Endodermal cell (in vitro differentiated cells): ENCODE data around the gene CERS2. TPM values are rescaled to one million over a fixed set of nuclear protein-coding genes. Genes with fewer than 3 reads are reported as not detected.

ENCODE experiments used
- DNase-seq: peaks from one replicate; pipeline ENCODE4 v3.0.0-alpha.2; 2017
- H3K27ac ChIP-seq: 2 replicates; pipeline ENCODE4 v1.5.1; 2013; ENCODE audit warnings: mild to moderate bottlenecking, low read depth, low read length, moderate library complexity
- H3K27me3 ChIP-seq: 2 replicates; pipeline ENCODE4 v1.6.1; 2013; ENCODE audit warnings: mild to moderate bottlenecking, low read length, moderate library complexity; ENCODE audit not compliant: insufficient read depth, control insufficient read depth, poor library complexity, severe bottlenecking
- H3K36me3 ChIP-seq: 2 replicates; pipeline ENCODE4 v1.7.0; 2013; ENCODE audit warnings: mild to moderate bottlenecking, low read length, moderate library complexity; ENCODE audit not compliant: control insufficient read depth, insufficient read depth
- H3K4me1 ChIP-seq: one replicate; pipeline ENCODE4 v1.7.0; 2013; ENCODE audit warnings: low read length; ENCODE audit not compliant: control insufficient read depth, insufficient read depth
- H3K4me3 ChIP-seq: 2 replicates; pipeline ENCODE4 v1.5.1; 2013; ENCODE audit warnings: mild to moderate bottlenecking, low read length, moderate library complexity
- H3K9ac ChIP-seq: 2 replicates; pipeline ENCODE4 v1.6.1; 2013; ENCODE audit warnings: mild to moderate bottlenecking, low read length, moderate library complexity; ENCODE audit not compliant: poor library complexity, severe bottlenecking; ENCODE audit errors: extremely low read depth
- H3K9me3 ChIP-seq: 2 replicates; pipeline ENCODE4 v1.6.1; 2013; ENCODE audit warnings: mild to moderate bottlenecking, low read length, moderate library complexity; ENCODE audit not compliant: control insufficient read depth
- H3K27ac Mint-ChIP-seq: 2 replicates; pipeline ENCODE4 v1.8.0; 2020; ENCODE audit warnings: mixed read lengths
- H3K27me3 Mint-ChIP-seq: 2 replicates; pipeline ENCODE4 v1.8.0; 2021; ENCODE audit warnings: mild to moderate bottlenecking, mixed read lengths; ENCODE audit not compliant: insufficient read depth
- H3K36me3 Mint-ChIP-seq: 2 replicates; pipeline ENCODE4 v1.8.0; 2020; ENCODE audit warnings: low read depth, mixed read lengths
- H3K4me1 Mint-ChIP-seq: 2 replicates; pipeline ENCODE4 v1.8.0; 2020; ENCODE audit warnings: mixed read lengths
- H3K4me3 Mint-ChIP-seq: 2 replicates; pipeline ENCODE4 v1.8.0; 2020; ENCODE audit warnings: mild to moderate bottlenecking, moderate library complexity, mixed read lengths
- H3K9me3 Mint-ChIP-seq: 2 replicates; pipeline ENCODE4 v1.8.0; 2020; ENCODE audit warnings: mild to moderate bottlenecking, mixed read lengths
- CTCF ChIP-seq: fragments of 200-600 bp; sonication (generic); conservative IDR thresholded peaks from 2 replicates; pipeline ENCODE4 v1.5.0; 2021; ENCODE audit warnings: antibody characterized with exemption, mild to moderate bottlenecking
- WGBS, 2 experiments: methylation state at CpG; one replicate each; pipeline versions ENCODE4 v1.1.5 to v1.1.7; 2013; ENCODE audit warnings: missing lambda C conversion rate in 2 of 2, mixed read lengths in 1 of 2; ENCODE audit not compliant: insufficient coverage in 1 of 2, insufficient read length in 1 of 2; 5-methylcytosine and 5-hydroxymethylcytosine counted together
- total RNA-seq, 2 donors: library from RNA; stranded (reverse); fragmentation: NEBNext Ultra II Directional in 1 of 2; extraction: Animal tissue kit (Norgen Biotek cat#: 25700) in 1 of 2; gene quantifications; 2 replicates in 1 of 2; 3 replicates in 1 of 2; pipeline ENCODE4 v1.2.1, GENCODE V29; 2021

The CERS2 gene
- total RNA-seq, 2 donors from 2014 or later = 143 to 183 TPM

GRCh38 chr1:150995896-150996295, 21.3 kb upstream of the CERS2 start:
- no peaks in the 10 kb centered on the region for H3K9me3 ChIP-seq
- no peaks in the 10 kb centered on the region for H3K27me3 Mint-ChIP-seq
- H3K27ac Mint-ChIP-seq = peak overlapping the region; percentile 69
- H3K36me3 Mint-ChIP-seq = no peaks in the 10 kb centered on the region
- H3K9ac ChIP-seq = no peak overlapping the region
- no peak overlapping the region for H3K4me3 ChIP-seq
- no peaks in the 10 kb centered on the region for H3K36me3 ChIP-seq
- peaks cover 2% of the 10 kb centered on the region for H3K4me1 ChIP-seq
- H3K4me3 Mint-ChIP-seq = no peak overlapping the region
- H3K27ac ChIP-seq = no peak overlapping the region
- TF ChIP-seq CTCF = peak; percentile 89
- WGBS, 2 experiments = 32 to 36% methylated on average over 9 of the region's 9 CpGs
- H3K4me1 Mint-ChIP-seq = peaks cover 6% of the 10 kb centered on the region
- DNase-seq = peak; percentile 86
- H3K27me3 ChIP-seq = no peaks in the 10 kb centered on the region
- H3K9me3 Mint-ChIP-seq = no peaks in the 10 kb centered on the region

GRCh38 chr1:150995460-150995859, 20.8 kb upstream of the CERS2 start:
- WGBS, 2 experiments = 79 to 83% methylated on average over 4 of the region's 4 CpGs
- no peak for TF ChIP-seq CTCF
- H3K4me3 ChIP-seq = no peak overlapping the region
- H3K27ac ChIP-seq = no peak overlapping the region
- H3K36me3 Mint-ChIP-seq = no peaks in the 10 kb centered on the region
- peak overlapping the region; percentile 69 for H3K27ac Mint-ChIP-seq
- no peaks in the 10 kb centered on the region for H3K9me3 ChIP-seq
- no peaks in the 10 kb centered on the region for H3K36me3 ChIP-seq
- no peaks in the 10 kb centered on the region for H3K27me3 Mint-ChIP-seq
- no peaks in the 10 kb centered on the region for H3K9me3 Mint-ChIP-seq
- no peak overlapping the region for H3K4me3 Mint-ChIP-seq
- no peak for DNase-seq
- peaks cover 6% of the 10 kb centered on the region for H3K4me1 Mint-ChIP-seq
- no peaks in the 10 kb centered on the region for H3K27me3 ChIP-seq
- H3K9ac ChIP-seq = no peak overlapping the region
- peaks cover 2% of the 10 kb centered on the region for H3K4me1 ChIP-seq

- H3K27ac ChIP-seq = no peak overlapping the region
- H3K27me3 ChIP-seq = no peaks in the 10 kb centered on the region
- WGBS, 2 experiments = 95 to 97% methylated on average over 3 of the region's 3 CpGs
- no peak overlapping the region for H3K9ac ChIP-seq
- no peak for TF ChIP-seq CTCF
- H3K9me3 ChIP-seq = no peaks in the 10 kb centered on the region
- no peaks in the 10 kb centered on the region for H3K36me3 ChIP-seq
- no peak for DNase-seq
- Mint-ChIP-seq H3K4me3 (no peak overlapping the region), H3K9me3 (no peaks in the 10 kb centered on the region), H3K4me1 (peaks cover 6% of the 10 kb centered on the region), H3K27me3 (no peaks in the 10 kb centered on the region), H3K36me3 (no peaks in the 10 kb centered on the region), H3K27ac (peak overlapping the region; percentile 38)
- no peak overlapping the region for H3K4me3 ChIP-seq
- peaks cover 2% of the 10 kb centered on the region for H3K4me1 ChIP-seq
Measured at GRCh38 chr1:150994248-150994647, 19.6 kb upstream of the CERS2 start.
